ENCODE results near the gene TCERG1.
A peak's percentile ranks its signal among the peaks of the same experiment; 100 is the strongest.
"Not testable (repeated sequence)": the region's sequence is repeated elsewhere in the genome, so short reads cannot be mapped to it uniquely, and the experiment has no call there.

TCERG1 gene

DNA sequence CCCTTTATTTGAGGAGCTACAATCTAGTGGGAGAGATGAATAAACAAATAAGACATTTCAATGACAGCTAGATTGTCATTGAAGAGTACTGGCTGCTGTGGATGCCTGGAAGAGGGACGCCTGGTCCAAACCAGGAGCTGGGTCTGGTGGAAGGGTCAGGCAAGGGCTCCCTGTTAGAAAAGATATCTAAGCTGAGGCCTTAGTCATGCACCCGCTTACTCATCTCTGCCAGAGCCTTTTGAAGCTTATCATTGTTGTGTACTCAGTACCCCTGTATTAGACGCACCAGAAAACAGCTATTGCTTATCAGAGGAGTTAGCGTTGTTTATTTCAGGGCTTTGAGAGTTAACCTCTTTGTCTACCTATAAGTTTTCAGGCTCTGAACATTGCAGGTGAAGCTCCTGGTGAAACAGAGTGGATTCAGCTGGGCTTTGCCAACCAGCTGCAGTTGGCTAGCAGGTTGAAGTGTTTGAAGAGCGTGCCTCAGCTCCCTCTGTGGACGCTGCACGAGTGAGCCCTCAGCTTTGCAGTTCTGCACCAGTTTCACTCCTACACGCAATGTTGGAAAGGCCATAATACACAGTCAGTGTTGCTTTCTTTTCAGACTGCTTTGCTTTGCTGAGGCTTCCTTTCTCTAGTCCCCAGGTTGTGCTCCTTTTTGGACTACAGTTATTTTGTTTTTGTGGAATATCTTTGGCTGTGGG lies 74.4 kb downstream of the TCERG1 start:
- no peak for DNase-seq

DNA sequence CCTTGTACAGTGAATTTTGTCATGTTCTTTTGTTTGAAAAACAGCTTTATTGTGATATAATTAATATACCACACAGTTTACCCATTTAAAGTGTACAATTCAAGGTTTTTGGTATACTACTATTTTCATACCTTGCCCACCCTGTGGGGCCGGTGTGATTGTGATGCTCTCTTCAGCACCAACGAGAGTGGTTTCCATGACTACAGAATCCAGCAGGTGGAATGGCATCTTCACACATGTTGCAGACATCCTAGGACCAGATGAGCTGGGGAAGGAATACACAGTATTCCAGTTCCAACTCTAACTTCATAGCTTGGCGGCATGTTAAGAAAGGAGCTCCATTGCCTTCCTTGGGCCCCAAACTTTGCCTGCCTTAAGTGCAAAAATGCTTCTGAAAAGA lies 76.6 kb downstream of the TCERG1 start:
- DNase-seq: no peak

DNA sequence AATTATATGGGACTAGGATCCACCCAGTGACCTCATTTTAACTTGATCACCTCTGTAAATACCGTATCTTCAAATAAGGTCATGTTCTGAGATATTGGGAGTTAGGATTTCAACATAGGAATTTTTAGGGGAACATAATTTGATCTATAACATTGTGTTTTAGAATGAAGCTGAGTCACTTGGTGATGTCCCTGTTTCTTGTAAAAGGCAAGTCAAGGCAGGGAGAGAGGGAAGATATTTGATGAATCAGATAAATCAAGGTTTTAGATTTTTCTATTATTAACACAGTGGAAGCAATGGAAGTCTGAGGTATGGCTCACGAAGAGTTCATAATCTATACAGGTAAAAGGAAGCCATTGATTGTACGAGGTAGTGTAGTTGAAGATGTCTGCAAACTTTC lies 80.7 kb downstream of the TCERG1 start:
- DNase-seq: no peak

DNA sequence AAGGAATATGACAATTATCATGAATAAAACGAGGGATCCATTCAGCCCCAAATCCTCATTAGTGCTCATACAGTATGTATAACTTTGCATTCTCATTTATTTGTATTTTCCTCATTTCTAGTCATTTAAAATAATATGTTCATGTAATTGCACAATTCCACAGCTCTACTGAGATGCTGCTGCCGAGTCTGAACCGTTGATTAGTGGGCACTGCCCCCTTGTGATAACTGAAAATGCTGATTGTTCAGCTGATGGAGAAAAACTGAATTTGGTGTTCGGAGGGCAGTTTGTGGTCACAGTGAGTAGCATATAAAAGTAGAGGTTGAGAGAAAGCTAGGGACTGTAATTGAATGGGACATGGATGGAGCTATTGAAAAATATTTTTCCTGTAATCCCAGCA lies 81.1 kb downstream of the TCERG1 start:
- no peak for DNase-seq

DNA sequence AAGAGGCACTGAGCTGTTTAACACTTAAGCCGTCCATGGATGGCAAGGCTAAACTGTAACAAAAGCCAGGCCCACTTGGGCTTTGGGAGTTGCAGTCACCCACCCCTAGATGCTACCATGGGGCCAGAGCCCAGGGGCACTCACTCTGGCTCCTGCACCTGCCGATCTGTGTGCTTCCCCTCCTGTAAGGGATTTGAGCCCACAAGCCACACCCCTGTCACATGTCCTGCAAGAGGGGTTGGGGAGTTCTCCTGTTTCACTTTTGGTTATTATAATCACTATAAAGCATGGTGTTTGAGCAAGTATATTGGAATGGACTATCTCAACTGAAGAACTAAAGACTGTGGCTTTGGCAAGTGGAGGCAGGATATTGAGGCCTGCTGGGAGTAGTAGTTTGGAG lies 82.9 kb downstream of the TCERG1 start:
- DNase-seq: no peak

DNA sequence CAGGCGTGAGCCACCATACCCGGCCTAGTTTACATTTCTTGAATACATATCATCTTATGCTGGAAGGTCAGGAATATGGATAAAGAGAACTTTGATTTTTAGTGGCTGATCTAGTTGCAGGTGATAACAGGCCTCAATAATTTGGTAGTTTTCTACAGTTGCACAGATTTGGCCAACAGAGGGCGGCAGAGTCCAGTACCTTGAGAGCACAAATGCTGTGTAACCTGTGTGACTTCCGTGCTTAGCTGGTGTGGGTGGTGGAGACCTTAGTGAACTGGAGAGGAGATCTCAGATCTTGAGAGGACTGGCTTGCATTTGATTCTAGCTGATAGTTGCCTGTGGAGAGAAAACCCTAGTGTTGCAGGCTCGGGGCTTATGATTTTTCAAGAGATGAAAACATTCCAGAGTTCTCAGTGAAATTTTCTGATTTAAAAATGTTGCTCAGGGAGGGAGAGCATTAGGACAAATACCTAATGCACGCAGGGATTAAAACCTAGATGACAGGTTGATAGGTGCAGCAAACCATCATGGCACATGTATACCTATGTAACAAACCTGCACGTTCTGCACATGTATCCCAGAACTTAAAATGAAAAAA lies 86.2 kb downstream of the TCERG1 start:
- peak; percentile 48 for DNase-seq

DNA sequence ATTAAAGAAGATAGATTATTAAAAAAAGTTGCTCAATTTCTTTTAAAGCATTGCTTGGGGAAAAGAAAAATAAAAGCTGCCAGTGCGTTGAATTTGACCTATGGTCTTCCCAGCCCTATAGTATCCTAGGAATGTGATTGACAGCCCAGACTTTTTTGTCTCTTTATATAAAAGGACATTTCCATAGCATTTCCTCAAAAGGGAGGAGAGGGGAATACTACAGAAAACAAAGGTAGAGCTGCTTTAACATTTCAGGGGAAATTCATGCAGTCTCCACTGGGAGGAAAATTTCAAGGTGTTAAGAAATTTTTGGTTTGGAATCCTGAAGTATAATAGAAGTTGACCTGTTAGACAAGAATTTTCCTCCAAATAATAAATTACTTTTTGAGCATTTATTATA lies 86.7 kb downstream of the TCERG1 start:
- no peak for DNase-seq

DNA sequence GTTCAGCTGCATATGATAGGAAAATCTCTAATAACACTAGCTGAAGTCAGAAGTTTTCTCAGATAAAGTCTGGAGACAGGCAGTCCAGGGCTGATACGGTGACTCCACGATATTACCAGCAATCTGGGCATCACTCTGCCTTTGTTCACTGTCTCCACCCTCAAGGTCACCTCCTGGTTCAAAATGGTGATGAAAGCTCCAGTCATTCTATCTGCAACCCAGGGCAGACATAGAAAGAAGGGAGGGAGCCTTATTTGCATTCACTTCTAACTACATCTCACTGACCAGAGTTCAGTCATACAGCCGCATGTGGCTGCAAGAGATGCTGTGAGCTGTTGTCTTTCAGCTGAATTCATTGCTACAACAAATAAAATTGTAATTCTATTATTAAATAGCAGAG lies 91.3 kb downstream of the TCERG1 start:
- no peak for DNase-seq

DNA sequence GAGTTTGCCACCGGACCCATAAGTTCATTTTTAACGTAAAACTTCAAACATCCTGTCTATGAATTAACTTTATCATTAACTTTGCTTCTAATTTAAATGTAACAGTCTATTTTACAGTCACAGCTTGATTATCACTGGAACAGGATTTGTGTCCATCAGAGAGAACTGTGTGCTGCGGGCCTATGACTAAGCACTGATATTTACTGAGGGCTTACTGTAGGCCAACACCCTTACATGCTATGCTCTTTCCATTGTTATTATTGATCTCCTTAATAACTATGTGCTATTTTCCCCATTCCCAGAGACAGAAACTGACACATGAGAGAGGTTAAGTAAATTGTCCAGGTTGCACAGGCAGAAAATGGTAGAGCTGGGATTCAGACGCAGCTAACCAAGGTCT lies 92.8 kb downstream of the TCERG1 start:
- no peak for DNase-seq

DNA sequence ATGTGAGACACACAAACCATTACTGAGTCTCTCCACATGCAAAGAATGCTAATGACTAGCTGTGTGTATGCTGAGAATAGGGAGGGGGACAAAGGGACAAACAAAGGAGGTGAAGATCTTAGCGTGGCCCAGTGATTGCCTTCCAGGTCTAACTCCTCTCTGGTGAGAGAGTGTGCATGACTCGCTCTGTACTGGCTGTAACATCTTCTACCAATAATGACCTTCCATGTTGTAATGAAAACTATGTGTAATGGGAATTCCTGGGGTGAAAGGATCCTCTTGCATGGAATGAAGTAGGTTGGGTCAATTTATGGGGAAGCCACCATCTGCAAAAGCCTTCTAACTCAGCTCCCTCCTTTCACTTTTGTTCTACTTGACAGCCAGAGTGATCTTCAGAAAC lies 93.3 kb downstream of the TCERG1 start:
- DNase-seq: no peak

DNA sequence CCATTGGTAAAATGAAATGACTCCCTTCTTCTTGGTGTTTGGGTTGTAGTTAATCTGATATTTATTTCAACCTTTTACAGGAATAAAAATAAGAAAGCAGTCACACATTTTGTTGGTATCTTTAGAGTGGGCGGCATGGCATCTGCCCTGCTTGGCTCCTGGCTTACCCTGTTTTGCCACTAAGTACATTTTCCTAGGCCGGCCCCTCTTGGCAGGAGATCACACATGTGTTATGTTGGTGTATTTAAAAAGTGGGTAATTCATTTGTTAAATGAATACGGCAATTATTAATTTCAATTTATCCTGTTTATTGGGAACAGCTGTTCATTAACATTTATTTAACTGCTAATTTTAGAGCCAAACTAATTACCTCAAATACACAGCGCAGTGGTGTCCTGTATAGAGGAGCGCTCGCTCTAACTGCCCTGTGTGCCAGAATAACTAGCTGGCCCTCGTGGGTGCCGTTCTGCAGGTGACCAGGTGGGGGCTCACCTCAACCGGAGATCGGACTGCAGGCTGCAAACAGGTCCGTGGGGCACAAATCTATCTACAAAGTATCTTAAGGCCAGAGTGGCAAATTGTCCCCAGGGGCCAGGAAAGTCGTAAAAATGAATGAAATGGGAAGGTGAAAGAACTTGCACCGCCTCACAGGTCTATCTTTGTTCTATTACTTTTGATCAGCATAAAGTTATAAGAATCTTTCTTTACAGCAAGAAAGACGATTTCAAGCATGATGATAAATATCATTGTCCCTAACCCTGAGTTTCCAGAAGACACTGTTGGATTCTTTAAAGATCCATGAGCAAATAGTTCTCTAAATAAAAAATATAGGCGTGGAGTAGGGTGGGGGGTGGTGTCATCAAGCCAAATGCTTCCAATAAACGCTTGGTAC lies 95.1 kb downstream of the TCERG1 start:
- peak; percentile 43 for DNase-seq

DNA sequence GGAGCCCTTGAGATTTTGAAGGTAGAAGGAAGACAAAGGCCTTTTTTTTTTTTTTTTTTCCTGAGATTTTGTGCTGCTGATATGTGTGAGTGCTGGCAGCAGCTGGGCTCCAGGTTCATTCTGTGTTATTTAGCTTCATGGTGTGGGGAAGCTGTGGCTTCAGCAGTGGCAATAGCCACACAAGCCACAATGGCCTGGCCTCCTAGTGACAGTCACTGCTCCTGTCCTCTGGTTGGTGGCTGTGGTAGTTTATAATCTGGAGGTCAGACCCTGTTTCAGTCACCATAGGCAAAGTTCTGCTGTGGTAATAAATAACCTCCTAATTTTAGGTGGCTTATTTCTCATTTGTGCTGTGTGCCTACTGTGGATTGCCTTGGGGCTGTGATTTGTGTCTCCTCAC lies 97.1 kb downstream of the TCERG1 start:
- DNase-seq: no peak

DNA sequence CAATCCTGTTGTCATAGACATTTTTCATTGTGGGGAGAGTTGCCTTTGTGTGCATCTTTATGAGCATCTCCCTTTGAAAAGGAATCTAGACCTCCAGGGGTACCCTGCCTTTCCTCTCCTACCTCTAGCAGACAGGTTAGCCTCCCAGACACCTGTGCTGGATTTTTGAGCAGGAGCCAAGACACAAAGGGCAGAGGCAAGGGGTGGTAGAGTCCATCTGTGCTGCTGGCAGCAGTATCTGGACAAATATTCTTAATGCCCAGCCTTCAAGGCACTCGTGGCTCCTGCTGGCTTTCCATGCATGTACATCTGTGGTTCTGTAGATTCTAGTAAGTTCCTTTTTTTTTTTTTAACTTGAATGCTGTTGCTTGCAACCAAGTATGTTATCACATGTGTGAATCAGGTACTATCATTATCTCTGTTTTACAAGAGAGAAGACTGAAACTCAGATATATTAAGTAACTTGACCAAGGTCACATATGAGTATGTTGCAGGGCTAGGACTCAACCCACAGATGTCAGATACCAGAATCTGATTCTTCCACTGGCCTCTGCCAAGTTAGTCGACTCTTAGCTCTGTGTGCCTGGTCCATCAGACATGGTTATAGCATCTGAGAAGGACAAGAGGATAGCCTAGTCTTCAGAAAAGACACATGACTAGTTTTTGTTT lies 101.8 kb downstream of the TCERG1 start:
- DNase-seq: no peak

DNA sequence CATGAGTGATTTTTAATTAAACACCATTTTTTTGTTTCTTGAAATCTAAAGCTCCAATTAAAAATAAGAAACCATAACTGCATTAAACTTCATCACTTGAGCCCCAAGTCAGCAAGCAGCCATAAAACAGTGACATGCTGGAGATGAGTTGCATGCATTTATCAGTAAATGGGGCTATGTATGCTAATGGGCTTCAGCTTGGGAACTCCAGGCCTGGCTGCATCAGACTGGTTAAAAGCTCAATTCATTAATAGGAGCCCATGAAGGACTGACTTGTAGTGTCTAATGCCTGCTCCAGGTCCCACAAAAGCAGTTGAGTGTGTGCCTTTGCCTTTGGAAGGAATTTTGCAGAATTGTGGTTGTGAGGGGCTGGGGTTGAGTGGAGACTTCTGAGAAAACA lies 102.5 kb downstream of the TCERG1 start:
- no peak for DNase-seq

DNA sequence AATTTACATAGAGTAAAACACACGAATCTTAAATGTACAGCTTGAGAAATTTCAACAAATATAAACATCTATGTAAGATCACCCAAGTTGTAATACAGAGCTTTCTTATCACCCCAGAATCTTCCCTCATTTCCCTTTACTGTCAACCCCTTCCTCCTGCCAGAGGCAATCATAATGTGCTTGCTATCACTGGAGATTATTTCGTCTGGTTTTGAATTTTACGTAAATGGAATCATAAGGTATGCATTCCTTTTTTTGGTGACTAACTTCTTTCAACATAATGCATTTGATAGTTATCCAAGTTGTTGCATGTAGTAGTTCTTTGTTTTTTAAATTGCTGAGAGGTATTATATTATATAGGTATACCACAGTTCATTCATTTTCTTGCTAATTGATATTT lies 106.3 kb downstream of the TCERG1 start:
- no peak for DNase-seq

DNA sequence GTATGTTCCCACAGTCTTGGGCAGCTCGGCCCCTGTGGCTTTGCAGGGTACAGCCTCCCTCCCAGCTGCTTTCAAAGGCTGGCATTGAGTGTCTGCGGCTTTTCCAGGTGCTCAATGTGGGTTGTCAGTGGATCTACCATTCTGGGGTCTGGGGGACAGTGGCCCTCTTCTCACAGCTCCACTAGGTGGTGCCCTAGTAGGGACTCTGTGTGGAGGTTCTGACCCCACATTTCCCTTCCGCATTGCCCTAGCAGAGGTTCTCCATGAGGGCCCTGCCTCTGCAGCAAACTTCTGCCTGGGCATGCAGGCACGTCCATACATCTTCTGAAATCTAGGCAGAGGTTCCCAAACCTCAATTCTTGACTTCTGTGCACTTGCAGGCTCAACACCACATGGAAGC lies 109.8 kb downstream of the TCERG1 start:
- DNase-seq: not testable (repeated sequence)

DNA sequence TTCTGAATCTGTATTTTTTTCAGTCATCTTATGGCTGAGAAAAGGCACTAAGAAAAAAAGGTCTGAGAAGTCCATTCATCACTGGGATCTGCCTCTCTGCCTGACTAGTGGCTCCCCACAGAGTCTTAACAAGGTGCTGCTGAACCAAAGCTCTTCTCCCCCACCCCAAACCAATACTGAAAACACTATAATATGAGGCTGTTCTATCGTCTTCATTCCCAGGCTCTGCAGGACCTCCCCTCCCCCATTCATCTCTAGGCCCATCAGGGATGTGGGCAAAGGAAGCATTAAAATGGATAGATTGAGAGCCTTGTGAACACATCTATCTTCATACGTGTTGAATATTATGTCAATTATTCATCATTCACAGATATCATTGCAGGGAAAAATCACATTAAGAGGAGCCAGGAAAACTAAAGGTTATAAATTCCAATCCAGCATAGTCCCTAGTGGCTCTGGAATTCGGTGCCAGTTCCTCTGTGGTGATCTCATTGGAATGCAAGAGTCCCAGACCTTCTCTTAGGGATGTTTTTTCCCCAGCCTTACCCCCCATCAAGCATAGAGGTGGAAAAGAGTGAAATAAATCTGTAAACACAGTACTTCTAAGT lies 113.2 kb downstream of the TCERG1 start:
- DNase-seq: no peak

All from effector CD8-positive, alpha-beta T cell (primary cell).